H1 (cell line): ENCODE results near the gene BICD1. TPM values are rescaled to one million over a fixed set of nuclear protein-coding genes. Genes with fewer than 3 reads are reported as not detected.

Source experiments
- CTCF ChIA-PET: fragments of 300-600 bp; sonication (Branson Sonifier 250); formaldehyde crosslinking; loops from one replicate; lab custom pipeline; 2021; ENCODE audit not compliant: partially characterized antibody; lab: Charles Lee
- POLR2A ChIA-PET: fragments of 300-600 bp; sonication (Branson Sonifier 250); formaldehyde crosslinking; loops from one replicate; lab custom pipeline; 2021; ENCODE audit warnings: inconsistent platforms; ENCODE audit not compliant: partially characterized antibody; lab: Charles Lee
- DNase-seq, 2 experiments: peaks; one replicate each; pipeline versions ENCODE4 v3.0.0 to v3.0.0-alpha.2; 2010 to 2022; ENCODE audit warnings: low spot score in 2 of 2, low read depth in 1 of 2, mixed read lengths in 1 of 2
- FAIRE-seq: peaks from 2 replicates; lab custom pipeline; 2011; peaks lifted over from hg19 to GRCh38; lab: Jason Lieb, UNC
- H2AFZ ChIP-seq: 2 replicates; pipeline ENCODE4 v1.8.1; 2012; ENCODE audit warnings: low read length, inconsistent platforms
- H2AK5ac ChIP-seq: 2 replicates; pipeline ENCODE4 v1.6.1; 2013; ENCODE audit warnings: low read depth, low read length
- H2BK120ac ChIP-seq: replicated peaks from 2 replicates; pipeline ENCODE3; 2013; ENCODE audit warnings: low read depth, low read length, inconsistent platforms
- H2BK12ac ChIP-seq: 2 replicates; pipeline ENCODE4 v1.6.1; 2013; ENCODE audit warnings: low read depth, low read length
- H2BK15ac ChIP-seq: 2 replicates; pipeline ENCODE4 v1.6.1; 2013; ENCODE audit warnings: low read length
- H2BK20ac ChIP-seq: 2 replicates; pipeline ENCODE4 v1.6.1; 2013; ENCODE audit warnings: low read length
- H2BK5ac ChIP-seq: 2 replicates; pipeline ENCODE4 v1.6.1; 2013; ENCODE audit warnings: low read depth, low read length
- H3K14ac ChIP-seq: 2 replicates; pipeline ENCODE4 v1.6.1; 2013; ENCODE audit warnings: inconsistent platforms; ENCODE audit not compliant: insufficient read length
- H3K18ac ChIP-seq: 2 replicates; pipeline ENCODE4 v1.6.1; 2013; ENCODE audit warnings: low read length; ENCODE audit errors: extremely low read depth
- H3K23ac ChIP-seq: 2 replicates; pipeline ENCODE4 v1.6.1; 2013; ENCODE audit warnings: inconsistent platforms; ENCODE audit not compliant: insufficient read length
- H3K23me2 ChIP-seq: 2 replicates; pipeline ENCODE4 v1.6.1; 2013; ENCODE audit warnings: low read depth, low read length
- H3K27ac ChIP-seq: 2 replicates; pipeline ENCODE4 v1.6.1; 2011; ENCODE audit warnings: low read depth, low read length, inconsistent platforms
- H3K27me3 ChIP-seq, 4 experiments: replicated peaks in 1 of 4; 1 replicate in 1 of 4; 2 replicates in 3 of 4; pipeline versions ENCODE4 v1.6.1 to v1.8.1; 2011 to 2013; ENCODE audit warnings: low read length in 3 of 4, mild to moderate bottlenecking in 3 of 4, inconsistent platforms in 2 of 4, mixed read lengths in 2 of 4, moderate library complexity in 1 of 4; ENCODE audit not compliant: control insufficient read depth in 3 of 4, insufficient read depth in 3 of 4; ENCODE audit errors: extremely low read depth in 1 of 4
- H3K36me3 ChIP-seq, 4 experiments: 2 replicates each; pipeline versions ENCODE4 v1.6.1 to v1.8.1; 2011 to 2013; ENCODE audit warnings: mild to moderate bottlenecking in 4 of 4, low read length in 3 of 4, moderate library complexity in 2 of 4, control low read depth in 1 of 4, inconsistent platforms in 1 of 4; ENCODE audit not compliant: insufficient read depth in 4 of 4, control insufficient read depth in 2 of 4
- H3K4ac ChIP-seq: replicated peaks from 2 replicates; pipeline ENCODE3; 2013; ENCODE audit warnings: low read length, low read depth, mixed read lengths, inconsistent platforms; ENCODE audit not compliant: insufficient read length
- H3K4me1 ChIP-seq, 4 experiments: replicated peaks in 1 of 4; 1 replicate in 1 of 4; 2 replicates in 3 of 4; pipeline versions ENCODE4 v1.6.1 to v1.8.1; 2011 to 2013; ENCODE audit warnings: low read length in 3 of 4, inconsistent platforms in 2 of 4, mixed read lengths in 1 of 4; ENCODE audit not compliant: insufficient read depth in 4 of 4, control insufficient read depth in 3 of 4
- H3K4me2 ChIP-seq, 2 experiments: 2 replicates each; pipeline versions ENCODE4 v1.6.1 to v1.8.1; 2011 to 2013; ENCODE audit warnings: low read depth in 2 of 2, low read length in 2 of 2, control low read depth in 1 of 2, inconsistent platforms in 1 of 2, mild to moderate bottlenecking in 1 of 2; ENCODE audit not compliant: insufficient read depth in 1 of 2
- H3K4me3 ChIP-seq, 4 experiments: fragments of 200-600, 300-600 bp in 1 of 4; sonication (generic), shearing (Covaris generic), sonication (Bioruptor Twin) in 1 of 4; 2 replicates each; pipeline versions ENCODE4 v1.5.1 to v1.8.1; 2011 to 2016; ENCODE audit warnings: low read length in 4 of 4, low read depth in 3 of 4, control low read depth in 2 of 4, inconsistent platforms in 2 of 4, mild to moderate bottlenecking in 2 of 4, mixed read lengths in 1 of 4, moderate library complexity in 1 of 4; ENCODE audit not compliant: insufficient read depth in 2 of 4; ENCODE audit errors: extremely low read depth in 1 of 4
- H3K56ac ChIP-seq: replicated peaks from 2 replicates; pipeline ENCODE3; 2013; ENCODE audit warnings: low read depth, mild to moderate bottlenecking, mixed read lengths, low read length, inconsistent platforms; ENCODE audit not compliant: insufficient read length
- H3K79me1 ChIP-seq: 2 replicates; pipeline ENCODE4 v1.6.1; 2013; ENCODE audit warnings: low read depth, low read length, control low read depth
- H3K79me2 ChIP-seq, 2 experiments: 2 replicates each; pipeline versions ENCODE4 v1.6.1 to v1.8.1; 2012 to 2013; ENCODE audit warnings: low read length in 2 of 2, mild to moderate bottlenecking in 2 of 2, inconsistent platforms in 1 of 2; ENCODE audit not compliant: insufficient read depth in 2 of 2, control insufficient read depth in 1 of 2
- H3K9ac ChIP-seq, 4 experiments: replicated peaks in 1 of 4; 1 replicate in 1 of 4; 2 replicates in 3 of 4; pipeline versions ENCODE4 v1.6.1 to v1.8.1; 2011 to 2013; ENCODE audit warnings: low read depth in 3 of 4, low read length in 3 of 4, control low read depth in 2 of 4, mild to moderate bottlenecking in 2 of 4, moderate library complexity in 2 of 4, inconsistent platforms in 1 of 4; ENCODE audit errors: extremely low read depth in 1 of 4
- H3K9me3 ChIP-seq, 2 experiments: 2 replicates each; pipeline versions ENCODE4 v1.6.1 to v1.8.1; 2012 to 2013; ENCODE audit warnings: mild to moderate bottlenecking in 2 of 2, moderate library complexity in 2 of 2, control low read depth in 1 of 2, inconsistent platforms in 1 of 2, low read depth in 1 of 2, low read length in 1 of 2, mixed read lengths in 1 of 2; ENCODE audit not compliant: insufficient read depth in 2 of 2
- H4K20me1 ChIP-seq, 2 experiments: replicated peaks in 1 of 2; 2 replicates each; pipeline versions ENCODE3 to v1.8.1; 2011 to 2013; ENCODE audit warnings: inconsistent platforms in 2 of 2, low read length in 2 of 2, mild to moderate bottlenecking in 1 of 2; ENCODE audit not compliant: insufficient read depth in 2 of 2, control insufficient read depth in 1 of 2
- H4K5ac ChIP-seq: 2 replicates; pipeline ENCODE4 v1.6.1; 2013; ENCODE audit warnings: low read length, low read depth, mixed read lengths, inconsistent platforms; ENCODE audit not compliant: insufficient read length
- H4K8ac ChIP-seq: 2 replicates; pipeline ENCODE4 v1.8.0; 2013; ENCODE audit warnings: mild to moderate bottlenecking, moderate library complexity, low read length, inconsistent platforms; ENCODE audit not compliant: insufficient read depth; ENCODE audit errors: extremely low read depth
- H4K91ac ChIP-seq: replicated peaks from 2 replicates; pipeline ENCODE3; 2013; ENCODE audit warnings: low read length, mixed read lengths, inconsistent platforms; ENCODE audit not compliant: insufficient read length
- ATF2 ChIP-seq: IDR thresholded peaks from 2 replicates; pipeline ENCODE4 v1.6.1; 2012; ENCODE audit warnings: low read length, inconsistent platforms
- ATF3 ChIP-seq: IDR thresholded peaks from 2 replicates; pipeline ENCODE4 v1.6.1; 2011; ENCODE audit warnings: low read depth, mild to moderate bottlenecking, low read length; ENCODE audit not compliant: insufficient read depth
- KDM5A ChIP-seq: fragments of 200-600 bp; IDR thresholded peaks from 2 replicates; pipeline ENCODE4 v1.7.1; 2012; ENCODE audit warnings: mild to moderate bottlenecking, low read length, inconsistent platforms, mixed read lengths
- POU5F1 ChIP-seq: IDR thresholded peaks from 2 replicates; pipeline ENCODE4 v1.6.1; 2011; ENCODE audit warnings: low read depth, mild to moderate bottlenecking, low read length, moderate library complexity
- RNF2 ChIP-seq: fragments of 200-900, 300-1000 bp; sonication (generic); IDR thresholded peaks from 2 replicates; pipeline ENCODE4 v1.7.1; 2016; ENCODE audit warnings: borderline replicate concordance, low read depth, mild to moderate bottlenecking, antibody characterized with exemption, low read length; ENCODE audit not compliant: poor library complexity, severe bottlenecking; ENCODE audit errors: missing control alignments
- SAP30 ChIP-seq: fragments of 300-600 bp; sonication (generic); IDR thresholded peaks from 2 replicates; pipeline ENCODE4 v1.7.1; 2012; ENCODE audit warnings: low read length, moderate library complexity, mild to moderate bottlenecking, inconsistent platforms; ENCODE audit not compliant: insufficient read depth, insufficient replicate concordance
- SRF ChIP-seq: IDR thresholded peaks from 2 replicates; pipeline ENCODE4 v1.6.1; 2011; ENCODE audit warnings: mild to moderate bottlenecking, low read depth, low read length, moderate library complexity
- ZNF274 ChIP-seq: IDR thresholded peaks from 2 replicates; pipeline ENCODE4 v1.7.0; 2012; ENCODE audit warnings: low read length, borderline replicate concordance; ENCODE audit errors: extremely low read depth
- WGBS, 2 experiments: shearing (Covaris generic) in 1 of 2; methylation state at CpG; one replicate each; pipeline versions ENCODE4 v1.1.6 to v1.1.7; 2013 to 2015; ENCODE audit warnings: low lambda C conversion rate in 2 of 2, mixed read lengths in 2 of 2, inconsistent platforms in 1 of 2, low coverage in 1 of 2, missing lambda C conversion rate in 1 of 2; ENCODE audit not compliant: insufficient replicate concordance in 2 of 2, insufficient coverage in 1 of 2, insufficient read length in 1 of 2; ENCODE audit errors: extremely low coverage in 1 of 2, missing lambda C conversion rate in 1 of 2; 5-methylcytosine and 5-hydroxymethylcytosine counted together
- polyA plus RNA-seq, 7 experiments: library from polyadenylated mRNA; depleted of rRNA in 3 of 7; stranded (reverse) in 5 of 7; unstranded in 2 of 7; fragments of >200 nt in 5 of 7; fragments of 200-250 nt in 2 of 7; gene quantifications; 1 replicate in 5 of 7; 2 replicates in 1 of 7; 4 replicates in 1 of 7; pipeline versions ENCODE4 v1.2.1 to v1.2.3, GENCODE V29; 2011 to 2013; ENCODE audit warnings: missing spikeins in 2 of 7, mixed read lengths in 2 of 7
- total RNA-seq: library from RNA; stranded (reverse); fragmentation: NEBNext Ultra II Directional; extraction: Animal tissue kit (Norgen Biotek cat#: 25700); gene quantifications from 2 replicates; pipeline ENCODE4 v1.2.1, GENCODE V29; 2021
- TF ChIP-seq, protein P1 (sequence below): IDR thresholded peaks from 2 replicates; pipeline ENCODE4 v1.6.1; 2011; ENCODE audit warnings: low read length, improper control_type of control experiment

The BICD1 gene
- total and polyA plus RNA-seq, 2 of the 8 experiments (the other 6 are each of a cell fraction or from before 2014, with no cell fraction given): 34.1 to 58.4 TPM

DNA sequence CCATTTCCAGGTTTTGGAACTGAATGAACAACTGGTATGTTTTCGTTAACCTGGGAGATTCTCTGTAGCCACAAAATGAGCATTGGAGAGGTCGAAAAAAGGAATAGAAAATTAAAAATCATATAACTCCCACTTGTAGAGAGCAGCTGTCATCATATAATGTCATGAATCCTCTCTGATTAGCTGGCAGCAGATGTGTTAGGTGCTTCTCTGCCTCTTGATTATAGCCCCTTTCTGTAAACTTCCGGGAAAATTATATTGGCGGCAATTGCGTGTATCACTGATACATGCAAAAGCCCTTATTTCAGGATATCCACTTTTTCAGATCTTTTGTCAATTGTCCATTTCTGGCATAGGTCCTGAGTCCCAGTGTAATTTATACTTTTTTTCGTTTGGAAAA lies 324.4 kb downstream of the BICD1 start:
- no peak overlapping the region for H4K5ac ChIP-seq
- FAIRE-seq (peak; percentile 57), DNase-seq (no peak)
- no peak overlapping the region for H2BK15ac ChIP-seq
- POLR2A ChIA-PET: interaction anchor here (0.7 to 1.4 kb wide), 2 partner anchors 11 to 33 kb away, joined by 3 read pairs; no protein-coding TSS in a partner anchor
- H3K23me2 ChIP-seq: no peaks in the 10 kb centered on the region
- H3K9ac ChIP-seq: no peak overlapping the region
- H4K8ac ChIP-seq: no peak overlapping the region
- 87% methylated on average over 6 of the region's 6 CpGs; no CpG with 5 or more reads in 1 of the 2 experiments for WGBS, 2 experiments
- no peak overlapping the region for H3K14ac ChIP-seq
- no peak overlapping the region for H2AK5ac ChIP-seq
- no peak overlapping the region for H3K56ac ChIP-seq
- H3K18ac ChIP-seq: no peak overlapping the region; the same call in 1 of the 2 replicates
- H3K27ac ChIP-seq: no peak overlapping the region
- no peak overlapping the region for H2BK120ac ChIP-seq
- peaks cover 0 to 6% (median 0%) of the 10 kb centered on the region in 4 experiments; a peak in 2 of 7 replicates for H3K4me1 ChIP-seq
- H3K4me2 ChIP-seq: no peak overlapping the region
- no peak overlapping the region for H2BK20ac ChIP-seq
- H3K4ac ChIP-seq: no peak overlapping the region
- no peak overlapping the region for H3K23ac ChIP-seq
- no peaks in the 10 kb centered on the region for H3K9me3 ChIP-seq
- H4K20me1 ChIP-seq: peaks cover 0 to 3% of the 10 kb centered on the region in 2 experiments
- no peaks in the 10 kb centered on the region for H3K27me3 ChIP-seq
- H3K4me3 ChIP-seq: no peak overlapping the region
- H2BK12ac ChIP-seq: no peak overlapping the region
- H2BK5ac ChIP-seq: no peak overlapping the region
- no peak overlapping the region for H4K91ac ChIP-seq
- peaks cover 0 to 93% of the 10 kb centered on the region in 2 experiments; a peak in 3 of 4 replicates for H3K79me2 ChIP-seq
- no peaks in the 10 kb centered on the region for H3K79me1 ChIP-seq
- H2AFZ ChIP-seq: no peak overlapping the region
- peaks cover 0 to 8% (median 2%) of the 10 kb centered on the region in 4 experiments; a peak in 3 of 8 replicates for H3K36me3 ChIP-seq
- CTCF ChIA-PET: interaction anchor here (0.8 to 1.0 kb wide), 2 partner anchors 28 to 29 kb away, joined by 3 to 4 read pairs; no protein-coding TSS in a partner anchor
- TF ChIP-seq POU5F1: no peak
- no peak for TF ChIP-seq RNF2
- no peak for TF ChIP-seq ZNF274
- TF ChIP-seq SRF: no peak
- no peak for TF ChIP-seq ATF2
- TF ChIP-seq, protein P1, sequence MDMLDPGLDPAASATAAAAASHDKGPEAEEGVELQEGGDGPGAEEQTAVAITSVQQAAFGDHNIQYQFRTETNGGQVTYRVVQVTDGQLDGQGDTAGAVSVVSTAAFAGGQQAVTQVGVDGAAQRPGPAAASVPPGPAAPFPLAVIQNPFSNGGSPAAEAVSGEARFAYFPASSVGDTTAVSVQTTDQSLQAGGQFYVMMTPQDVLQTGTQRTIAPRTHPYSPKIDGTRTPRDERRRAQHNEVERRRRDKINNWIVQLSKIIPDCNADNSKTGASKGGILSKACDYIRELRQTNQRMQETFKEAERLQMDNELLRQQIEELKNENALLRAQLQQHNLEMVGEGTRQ: no peak
- TF ChIP-seq KDM5A: no peak
- no peak for TF ChIP-seq SAP30
- no peak for TF ChIP-seq ATF3
